Choroid plexus epithelial cell (primary cell): ENCODE results near the gene CREB5.

Experiments
- DNase-seq: peaks from one replicate; pipeline ENCODE4 v3.0.0-alpha.2; 2010; ENCODE audit warnings: low read depth
- H3K4me3 ChIP-seq: 2 replicates; pipeline ENCODE4 v1.5.1; 2011; ENCODE audit warnings: low read depth, mild to moderate bottlenecking, control low read depth, low read length, moderate library complexity
- CTCF ChIP-seq: conservative IDR thresholded peaks from 2 replicates; pipeline ENCODE4 v1.5.1; 2011; ENCODE audit warnings: low read depth, mild to moderate bottlenecking, control low read depth, inconsistent platforms, low read length, moderate library complexity

CREB5 gene

DNA sequence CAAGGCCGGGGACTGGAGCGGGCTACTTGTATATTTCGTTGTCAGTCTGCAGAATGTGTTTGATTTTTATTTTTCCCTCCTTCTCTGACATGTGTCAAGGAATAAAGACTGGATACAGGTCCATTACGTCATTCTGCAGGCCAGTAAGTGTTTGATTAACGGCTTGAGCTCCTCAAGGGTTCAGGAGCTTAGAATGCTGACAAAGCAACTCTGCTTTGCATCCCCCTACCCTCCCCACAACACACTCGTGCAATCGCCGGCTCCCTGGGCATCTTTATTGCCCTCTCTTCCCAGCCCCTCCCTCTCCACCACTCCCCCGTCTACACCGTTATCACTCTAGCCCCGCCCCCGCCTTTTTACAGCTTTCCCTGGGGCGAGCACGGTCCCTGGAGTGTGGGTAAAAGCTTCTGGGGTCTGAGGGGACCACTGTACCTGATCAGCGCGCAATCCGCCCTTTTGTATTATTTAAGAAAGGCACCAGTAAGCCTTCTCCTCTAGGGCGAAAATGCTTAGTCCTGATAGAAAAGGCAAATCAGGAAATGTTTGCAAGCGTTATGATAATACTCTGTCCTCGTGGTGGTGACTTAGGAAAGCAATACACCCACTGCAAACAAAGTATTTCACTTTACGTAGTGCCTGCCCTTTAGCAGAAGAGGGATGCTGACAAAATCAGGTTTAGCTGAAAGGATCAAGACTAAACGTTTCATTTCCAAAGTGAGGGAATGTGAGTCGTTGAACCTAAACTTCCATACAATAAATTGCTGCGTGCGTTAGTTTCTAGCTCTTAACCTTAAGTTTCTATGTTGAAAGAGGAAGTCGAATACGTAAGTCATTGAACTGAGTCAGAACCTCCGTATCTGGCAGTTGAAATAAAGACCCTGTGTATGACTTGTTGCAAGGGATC is 1.4 kb upstream of the CREB5 start:
- peak; percentile 72 for DNase-seq
- peak overlapping the region; percentile 63 for H3K4me3 ChIP-seq

GRCh38 chr7:28413011-28413410 is 693 bp downstream of the CREB5 start:
- TF ChIP-seq CTCF = no peak
- H3K4me3 ChIP-seq = no peak overlapping the region
- no peak for DNase-seq

More for the DNA sequence above, 1.4 kb upstream of the CREB5 start:
- TF ChIP-seq CTCF = no peak

GRCh38 chr7:28414453-28414852 is 2.1 kb downstream of the CREB5 start:
- TF ChIP-seq CTCF = no peak
- DNase-seq = no peak
- H3K4me3 ChIP-seq = no peak overlapping the region

DNA sequence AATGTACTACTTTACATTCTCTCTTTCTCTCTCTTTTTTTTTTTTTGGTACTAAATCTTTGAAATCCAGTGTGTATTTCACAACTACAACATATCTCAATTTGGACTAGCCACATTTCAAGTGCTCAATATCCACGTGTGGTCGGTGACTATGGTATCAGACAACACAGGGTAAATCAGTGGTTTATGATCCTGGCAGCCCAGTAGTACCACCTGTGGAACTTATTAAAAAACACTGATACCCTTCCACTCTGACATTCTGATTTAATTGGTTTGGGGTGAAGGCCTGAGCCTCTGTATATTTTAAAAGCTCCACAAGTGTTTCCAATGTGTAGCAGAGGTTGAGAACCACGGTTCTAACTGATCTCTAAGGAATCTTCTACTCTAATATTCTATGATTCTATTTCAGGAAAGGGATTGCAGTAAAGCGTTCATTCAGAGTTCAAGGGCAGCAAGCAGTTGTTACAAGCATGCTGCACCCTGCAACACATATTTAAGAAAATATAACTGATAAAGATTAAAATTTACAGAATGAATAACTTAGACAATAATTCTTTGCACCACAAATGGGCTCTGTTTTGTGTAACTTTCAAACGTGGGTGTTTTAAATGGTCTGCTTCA is 5.1 kb downstream of the CREB5 start:
- TF ChIP-seq CTCF = no peak

GRCh38 chr7:28418311-28418710 is 6.0 kb downstream of the CREB5 start:
- no peak for TF ChIP-seq CTCF
- H3K4me3 ChIP-seq = no peak overlapping the region
- DNase-seq = no peak

More for the DNA sequence above, 5.1 kb downstream of the CREB5 start:
- DNase-seq = no peak
- H3K4me3 ChIP-seq = no peak overlapping the region

GRCh38 chr7:28418966-28419365 is 6.6 kb downstream of the CREB5 start:
- H3K4me3 ChIP-seq = no peak overlapping the region
- no peak for TF ChIP-seq CTCF
- DNase-seq = no peak

DNA sequence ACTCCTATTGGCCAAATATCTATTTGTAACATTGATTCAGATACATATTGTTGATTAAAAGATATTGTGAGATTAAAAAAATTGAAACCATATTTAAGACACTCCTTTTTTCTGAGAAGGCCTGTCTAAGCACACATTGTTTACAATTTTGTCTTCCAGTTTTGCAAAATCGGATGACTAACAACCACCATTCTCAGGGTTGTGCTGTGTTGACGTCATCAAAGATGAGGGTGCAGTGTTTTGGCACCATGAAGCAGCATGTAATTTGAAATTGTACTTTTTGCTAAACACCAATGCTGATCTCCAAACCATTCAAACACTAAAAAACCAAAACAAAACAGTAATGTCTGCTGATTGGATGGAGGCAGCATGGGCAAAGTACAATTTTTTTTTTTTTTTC is 7.4 kb downstream of the CREB5 start:
- TF ChIP-seq CTCF = no peak
- DNase-seq = peak; percentile 92

More for the DNA sequence above, 7.4 kb downstream of the CREB5 start:
- H3K4me3 ChIP-seq = no peak overlapping the region
